Activated naive CD4-positive, alpha-beta T cell treated with anti-CD3 and anti-CD28 coated beads, Interleukin-2, amount 50 U/mL, for 24 hours (primary cell): ENCODE results near the gene PTGES.
A peak's percentile ranks its signal among the peaks of the same experiment; 100 is the strongest.
"Not testable (repeated sequence)": the region's sequence is repeated elsewhere in the genome, so short reads cannot be mapped to it uniquely, and the experiment has no call there.

ENCODE experiments used
- H3K27ac Mint-ChIP-seq: one replicate; pipeline ENCODE4 v1.8.0; 2021; ENCODE audit warnings: mild to moderate bottlenecking, mixed read lengths
- H3K27me3 Mint-ChIP-seq: one replicate; pipeline ENCODE4 v1.8.0; 2021; ENCODE audit warnings: mixed read lengths
- H3K36me3 Mint-ChIP-seq: one replicate; pipeline ENCODE4 v1.8.0; 2021; ENCODE audit warnings: mixed read lengths
- H3K4me1 Mint-ChIP-seq: one replicate; pipeline ENCODE4 v1.8.0; 2021; ENCODE audit warnings: mixed read lengths
- H3K4me3 Mint-ChIP-seq: one replicate; pipeline ENCODE4 v1.8.0; 2021; ENCODE audit warnings: mild to moderate bottlenecking, mixed read lengths
- H3K9me3 Mint-ChIP-seq: one replicate; pipeline ENCODE4 v1.8.0; 2021; ENCODE audit warnings: mixed read lengths

PTGES gene

GRCh38 chr9:129752900-129753729, at the start of gene PTGES:
TSS of gene PTGES (minus strand) at chr9:129753042. CDS start at chr9:129753012, 30 bp downstream.
- Mint-ChIP-seq H3K4me3 (peak within 1 kb of the TSS; percentile 26), H3K9me3 (no peaks in the 10 kb centered on the region), H3K27me3 (no peaks in the 10 kb centered on the region), H3K4me1 (peaks cover 20% of the 10 kb centered on the region), H3K36me3 (no peaks in the 10 kb centered on the region), H3K27ac (no peak within 1 kb of the TSS)

- Mint-ChIP-seq H3K36me3 (peaks cover 9% of the 10 kb centered on the region), H3K27me3 (no peaks in the 10 kb centered on the region), H3K27ac (peak overlapping the region; percentile 73), H3K9me3 (no peaks in the 10 kb centered on the region), H3K4me3 (peak overlapping the region; percentile 68), H3K4me1 (peaks cover 19% of the 10 kb centered on the region)
These were observed 48.7 kb upstream of the PTGES start for GRCh38 chr9:129801504-129801903.

- H3K9me3 Mint-ChIP-seq: no peaks in the 10 kb centered on the region
- H3K4me3 Mint-ChIP-seq: no peak overlapping the region
- peaks cover 2% of the 10 kb centered on the region for H3K4me1 Mint-ChIP-seq
- H3K36me3 Mint-ChIP-seq: no peaks in the 10 kb centered on the region
- no peak overlapping the region for H3K27ac Mint-ChIP-seq
- H3K27me3 Mint-ChIP-seq: no peaks in the 10 kb centered on the region
These were observed 46.1 kb upstream of the PTGES start for GRCh38 chr9:129798973-129799372.

- not testable (repeated sequence) for H3K4me3 Mint-ChIP-seq, H3K36me3 Mint-ChIP-seq, H3K27ac Mint-ChIP-seq
These were observed 43.2 kb upstream of the PTGES start for GRCh38 chr9:129796029-129796428.

GRCh38 chr9:129794549-129794948, 41.7 kb upstream of the PTGES start:
- Mint-ChIP-seq H3K4me1 (peaks cover 5% of the 10 kb centered on the region), H3K36me3 (no peaks in the 10 kb centered on the region), H3K27ac (no peak overlapping the region), H3K4me3 (no peak overlapping the region), H3K27me3 (no peaks in the 10 kb centered on the region), H3K9me3 (no peaks in the 10 kb centered on the region)

More at GRCh38 chr9:129796029-129796428, 43.2 kb upstream of the PTGES start:
- H3K4me1 Mint-ChIP-seq, H3K27me3 Mint-ChIP-seq, H3K9me3 Mint-ChIP-seq: not testable (repeated sequence)

GRCh38 chr9:129786481-129786880, 33.6 kb upstream of the PTGES start:
- no peaks in the 10 kb centered on the region for H3K9me3 Mint-ChIP-seq
- H3K4me1 Mint-ChIP-seq: peaks cover 10% of the 10 kb centered on the region
- H3K36me3 Mint-ChIP-seq: no peaks in the 10 kb centered on the region
- no peak overlapping the region for H3K27ac Mint-ChIP-seq
- H3K27me3 Mint-ChIP-seq: no peaks in the 10 kb centered on the region
- H3K4me3 Mint-ChIP-seq: no peak overlapping the region

- Mint-ChIP-seq H3K36me3 (no peaks in the 10 kb centered on the region), H3K4me3 (no peak overlapping the region), H3K9me3 (no peaks in the 10 kb centered on the region), H3K27ac (no peak overlapping the region), H3K27me3 (no peaks in the 10 kb centered on the region), H3K4me1 (peaks cover 10% of the 10 kb centered on the region)
These were observed 33.0 kb upstream of the PTGES start for GRCh38 chr9:129785866-129786265.

- not testable (repeated sequence) for H3K4me1 Mint-ChIP-seq, H3K9me3 Mint-ChIP-seq, H3K27me3 Mint-ChIP-seq, H3K36me3 Mint-ChIP-seq, H3K4me3 Mint-ChIP-seq, H3K27ac Mint-ChIP-seq
These were observed 32.1 kb upstream of the PTGES start for GRCh38 chr9:129784970-129785369.

- Mint-ChIP-seq H3K9me3 (no peaks in the 10 kb centered on the region), H3K36me3 (no peaks in the 10 kb centered on the region), H3K4me1 (peaks cover 5% of the 10 kb centered on the region), H3K27me3 (no peaks in the 10 kb centered on the region), H3K27ac (no peak overlapping the region), H3K4me3 (no peak overlapping the region)
These were observed 30.9 kb upstream of the PTGES start for GRCh38 chr9:129783516-129784361.

GRCh38 chr9:129781981-129782380, 29.1 kb upstream of the PTGES start:
- no peaks in the 10 kb centered on the region for H3K27me3 Mint-ChIP-seq

GRCh38 chr9:129781131-129781530, 28.3 kb upstream of the PTGES start:
- peaks cover 14% of the 10 kb centered on the region for H3K4me1 Mint-ChIP-seq
- no peak overlapping the region for H3K4me3 Mint-ChIP-seq
- no peak overlapping the region for H3K27ac Mint-ChIP-seq
- H3K27me3 Mint-ChIP-seq: no peaks in the 10 kb centered on the region
- no peaks in the 10 kb centered on the region for H3K9me3 Mint-ChIP-seq
- H3K36me3 Mint-ChIP-seq: no peaks in the 10 kb centered on the region

More at GRCh38 chr9:129781981-129782380, 29.1 kb upstream of the PTGES start:
- Mint-ChIP-seq H3K4me3 (no peak overlapping the region), H3K27ac (no peak overlapping the region), H3K9me3 (no peaks in the 10 kb centered on the region), H3K36me3 (no peaks in the 10 kb centered on the region), H3K4me1 (peaks cover 13% of the 10 kb centered on the region)

GRCh38 chr9:129779560-129780190, 26.8 kb upstream of the PTGES start:
- Mint-ChIP-seq H3K4me1 (peaks cover 14% of the 10 kb centered on the region), H3K9me3 (no peaks in the 10 kb centered on the region), H3K27me3 (no peaks in the 10 kb centered on the region), H3K27ac (no peak overlapping the region), H3K36me3 (no peaks in the 10 kb centered on the region), H3K4me3 (no peak overlapping the region)

GRCh38 chr9:129778469-129778868, 25.6 kb upstream of the PTGES start:
- no peaks in the 10 kb centered on the region for H3K9me3 Mint-ChIP-seq
- H3K36me3 Mint-ChIP-seq: no peaks in the 10 kb centered on the region
- no peak overlapping the region for H3K4me3 Mint-ChIP-seq
- H3K27ac Mint-ChIP-seq: no peak overlapping the region
- H3K4me1 Mint-ChIP-seq: peaks cover 9% of the 10 kb centered on the region
- H3K27me3 Mint-ChIP-seq: no peaks in the 10 kb centered on the region

GRCh38 chr9:129777769-129778130, 24.9 kb upstream of the PTGES start:
- Mint-ChIP-seq H3K4me1 (peaks cover 9% of the 10 kb centered on the region), H3K9me3 (no peaks in the 10 kb centered on the region), H3K36me3 (no peaks in the 10 kb centered on the region), H3K4me3 (no peak overlapping the region), H3K27ac (no peak overlapping the region), H3K27me3 (no peaks in the 10 kb centered on the region)

- Mint-ChIP-seq H3K9me3 (no peaks in the 10 kb centered on the region), H3K4me3 (peak overlapping the region; percentile 23), H3K27me3 (no peaks in the 10 kb centered on the region), H3K36me3 (no peaks in the 10 kb centered on the region), H3K4me1 (peaks cover 9% of the 10 kb centered on the region), H3K27ac (no peak overlapping the region)
These were observed 24.3 kb upstream of the PTGES start for GRCh38 chr9:129776938-129777768.
